Mesangial cell (primary cell): Measurements from ENCODE around the gene ANKZF1. TPM values are rescaled to one million over a fixed set of nuclear protein-coding genes. Genes with fewer than 3 reads are reported as not detected.

Experiments
- total RNA-seq: library from RNA; depleted of rRNA; stranded (reverse); fragments of >200 nt; gene quantifications from 2 replicates; pipeline ENCODE4 v1.2.3, GENCODE V29; 2015

ANKZF1 gene
- total RNA-seq: 22.0 and 25.9 TPM in 2 replicates

GRCh38 chr2:219229305-219230058, at the start of gene ANKZF1, which contains the start of gene ATG9A:
TSS of gene ANKZF1 (plus strand) at chr2:219229806. CDS start at chr2:219230258, 452 bp downstream.
TSS of gene ATG9A (minus strand) at chr2:219229636. CDS start at chr2:219228024, 1,612 bp downstream.

GRCh38 chr2:219206328-219207133, 23.1 kb upstream of the ANKZF1 start, which contains the start of gene ZFAND2B:
TSS of gene ZFAND2B (plus strand) at chr2:219206782. CDS start at chr2:219206988, 206 bp downstream.

GRCh38 chr2:219218732-219219701, 10.6 kb upstream of the ANKZF1 start, which contains the start of gene ABCB6:
TSS of gene ABCB6 (minus strand) at chr2:219218958. CDS start at chr2:219218673, 285 bp downstream.

GRCh38 chr2:219245148-219245898, 15.7 kb downstream of the ANKZF1 start, which contains the start of the genes GLB1L and STK16:
TSS of gene GLB1L (minus strand) at chr2:219245444. CDS start at chr2:219243573, 1,871 bp downstream.
TSS of gene STK16 (plus strand) at chr2:219245479. CDS start at chr2:219246000, 521 bp downstream.

GRCh38 chr2:219252900-219253752, 23.5 kb downstream of the ANKZF1 start, which contains the start of gene TUBA4B:
TSS of gene TUBA4B (plus strand) at chr2:219253243. CDS start at chr2:219253408, 165 bp downstream.

GRCh38 chr2:219253753-219254589, 24.4 kb downstream of the ANKZF1 start, which contains the start of gene TUBA4A:
TSS of gene TUBA4A (minus strand) at chr2:219253918. CDS start at chr2:219253858, 60 bp downstream.

GRCh38 chr2:219279151-219279915, 49.7 kb downstream of the ANKZF1 start, which contains the start of gene DNAJB2:
TSS of gene DNAJB2 (plus strand) at chr2:219279366. CDS start at chr2:219279834, 468 bp downstream.

Other genes starting within 250 kb of the ANKZF1 start
- gene FEV, start 244.6 kb upstream of the ANKZF1 start, total RNA-seq: not detected in 2 replicates
- not detected in 2 replicates for gene CRYBA2, start 236.4 kb upstream of the ANKZF1 start, total RNA-seq
- 0.13 TPM in 1 of 2 replicates, not detected in the other for gene CFAP65, start 188.3 kb upstream of the ANKZF1 start, total RNA-seq
- not detected in 2 replicates for gene IHH, start 168.9 kb upstream of the ANKZF1 start, total RNA-seq
- 12.9 and 20.2 TPM in 2 replicates for gene NHEJ1, start 69.0 kb upstream of the ANKZF1 start, total RNA-seq
- under 0.01 and 0.25 TPM in 2 replicates for gene SLC23A3, start 59.8 kb upstream of the ANKZF1 start, total RNA-seq
- gene CNPPD1, start 52.9 kb upstream of the ANKZF1 start, total RNA-seq: 25.1 and 31.6 TPM in 2 replicates
- gene RETREG2, start 51.5 kb upstream of the ANKZF1 start, total RNA-seq: 40.6 and 51.7 TPM in 2 replicates
- 25.3 and 25.9 TPM in 2 replicates for gene ZFAND2B, start 23.0 kb upstream of the ANKZF1 start, total RNA-seq
- 7.6 and 12.7 TPM in 2 replicates for gene ABCB6, start 10.8 kb upstream of the ANKZF1 start, total RNA-seq
- 53.1 and 68.1 TPM in 2 replicates for gene ATG9A, start 170 bp upstream of the ANKZF1 start, total RNA-seq
- 10.3 and 23.1 TPM in 2 replicates for gene GLB1L, start 15.6 kb downstream of the ANKZF1 start, total RNA-seq
- 19.2 and 22.7 TPM in 2 replicates for gene STK16, start 15.7 kb downstream of the ANKZF1 start, total RNA-seq
- not detected in 2 replicates for gene TUBA4B, start 23.4 kb downstream of the ANKZF1 start, total RNA-seq
- 36.1 and 129 TPM in 2 replicates for gene TUBA4A, start 24.1 kb downstream of the ANKZF1 start, total RNA-seq
- gene DNAJB2, start 49.6 kb downstream of the ANKZF1 start, total RNA-seq: 24.6 and 57.0 TPM in 2 replicates
- gene PTPRN, start 79.6 kb downstream of the ANKZF1 start, total RNA-seq: 0.49 and 0.63 TPM in 2 replicates
- gene RESP18, start 102.9 kb downstream of the ANKZF1 start, total RNA-seq: not detected in 2 replicates
- 36.3 and 73.0 TPM in 2 replicates for gene DNPEP, start 158.1 kb downstream of the ANKZF1 start, total RNA-seq
- 0.98 and 30.6 TPM in 2 replicates for gene DES, start 188.6 kb downstream of the ANKZF1 start, total RNA-seq
- gene SPEG, start 205.0 kb downstream of the ANKZF1 start, total RNA-seq: 6.8 and 24.8 TPM in 2 replicates